ENCODE measurements around the gene UCN3. TPM values are rescaled to one million over a fixed set of nuclear protein-coding genes. Genes with fewer than 3 reads are reported as not detected.
A peak's percentile ranks its signal among the peaks of the same experiment; 100 is the strongest.

UCN3 gene
- polyA plus RNA-seq, 2 of the 4 experiments (the other 2 are of a cell fraction), result not detected

DNA sequence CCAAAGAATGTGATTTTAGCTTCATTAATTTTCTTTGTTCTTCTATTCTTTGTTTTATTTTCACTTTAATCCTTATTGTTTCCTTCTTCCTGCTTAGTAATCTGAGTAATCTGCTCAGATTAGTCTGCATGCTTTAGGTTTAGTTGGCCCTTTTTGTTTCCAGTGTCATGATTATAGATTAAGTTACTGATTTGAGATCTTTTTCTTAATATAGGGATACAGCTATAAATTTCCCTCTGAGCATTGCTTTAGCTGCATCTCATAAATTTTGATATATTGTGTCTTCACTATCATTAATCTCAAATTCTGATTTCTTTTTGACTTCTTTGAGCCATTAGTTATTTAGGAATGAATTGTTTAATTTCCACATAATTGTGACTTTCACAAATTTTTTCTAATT lies 53.8 kb downstream of the UCN3 start:
- H3K27ac ChIP-seq, result no peak overlapping the region
- H3K9me3 ChIP-seq, result peaks cover 21% of the 10 kb centered on the region
- no peak overlapping the region for H3K4me2 ChIP-seq
- no peak overlapping the region for H3K4me3 ChIP-seq
- CTCF ChIA-PET, result interaction anchor here (0.9 to 2.6 kb wide), 3 partner anchors 15 to 604 kb away, joined by 3 to 8 read pairs (median 6); no protein-coding TSS in a partner anchor
- no peak for TF ChIP-seq MAFK (IDR thresholded peaks at IDR 0.05; ENCODE audit: partially characterized antibody)
- TF ChIP-seq CTCF (IDR thresholded peaks at IDR 0.05), result no peak
- no peak for TF ChIP-seq RNF2 (IDR thresholded peaks at IDR 0.05; ENCODE audit: borderline replicate concordance, low read depth)
- TF ChIP-seq, protein P1, sequence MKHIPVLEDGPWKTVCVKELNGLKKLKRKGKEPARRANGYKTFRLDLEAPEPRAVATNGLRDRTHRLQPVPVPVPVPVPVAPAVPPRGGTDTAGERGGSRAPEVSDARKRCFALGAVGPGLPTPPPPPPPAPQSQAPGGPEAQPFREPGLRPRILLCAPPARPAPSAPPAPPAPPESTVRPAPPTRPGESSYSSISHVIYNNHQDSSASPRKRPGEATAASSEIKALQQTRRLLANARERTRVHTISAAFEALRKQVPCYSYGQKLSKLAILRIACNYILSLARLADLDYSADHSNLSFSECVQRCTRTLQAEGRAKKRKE (CRISPR knock-in tag; IDR thresholded peaks at IDR 0.05; ENCODE audit: low read depth), result no peak
- no peak for TF ChIP-seq KDM1A (IDR thresholded peaks at IDR 0.05; ENCODE audit: low read depth)
- TF ChIP-seq FOXS1 (CRISPR knock-in tag; IDR thresholded peaks at IDR 0.05), result 0 out of 2 replicates have a peak, but pooled peaks have one; percentile 14
- TF ChIP-seq POLR2AphosphoS2 (conservative IDR thresholded peaks at IDR 0.05; ENCODE audit: low read length), result no peak
- no peak for TF ChIP-seq POLR2A (IDR thresholded peaks at IDR 0.05; ENCODE audit: low read length)
- no peak for TF ChIP-seq PHF8 (IDR thresholded peaks at IDR 0.05; ENCODE audit: borderline replicate concordance, low read depth)
- TF ChIP-seq KDM5A (IDR thresholded peaks at IDR 0.05), result no peak
- TF ChIP-seq ZSCAN20 (CRISPR knock-in tag; IDR thresholded peaks at IDR 0.05), result no peak
- TF ChIP-seq EHF (CRISPR knock-in tag; IDR thresholded peaks at IDR 0.05), result 0 out of 2 replicates have a peak, but pooled peaks have one; percentile 25
- no peak for TF ChIP-seq JUN (IDR thresholded peaks at IDR 0.05)
- TF ChIP-seq, protein P2, sequence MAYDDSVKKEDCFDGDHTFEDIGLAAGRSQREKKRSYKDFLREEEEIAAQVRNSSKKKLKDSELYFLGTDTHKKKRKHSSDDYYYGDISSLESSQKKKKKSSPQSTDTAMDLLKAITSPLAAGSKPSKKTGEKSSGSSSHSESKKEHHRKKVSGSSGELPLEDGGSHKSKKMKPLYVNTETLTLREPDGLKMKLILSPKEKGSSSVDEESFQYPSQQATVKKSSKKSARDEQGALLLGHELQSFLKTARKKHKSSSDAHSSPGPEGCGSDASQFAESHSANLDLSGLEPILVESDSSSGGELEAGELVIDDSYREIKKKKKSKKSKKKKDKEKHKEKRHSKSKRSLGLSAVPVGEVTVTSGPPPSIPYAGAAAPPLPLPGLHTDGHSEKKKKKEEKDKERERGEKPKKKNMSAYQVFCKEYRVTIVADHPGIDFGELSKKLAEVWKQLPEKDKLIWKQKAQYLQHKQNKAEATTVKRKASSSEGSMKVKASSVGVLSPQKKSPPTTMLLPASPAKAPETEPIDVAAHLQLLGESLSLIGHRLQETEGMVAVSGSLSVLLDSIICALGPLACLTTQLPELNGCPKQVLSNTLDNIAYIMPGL (CRISPR knock-in tag; IDR thresholded peaks at IDR 0.05; ENCODE audit: borderline replicate concordance), result no peak
- no peak for TF ChIP-seq ZFP36 (IDR thresholded peaks at IDR 0.05; ENCODE audit: borderline replicate concordance, partially characterized antibody)
- 0 out of 2 replicates have a peak, but pooled peaks have one; percentile 17 for TF ChIP-seq ZNF302 (CRISPR knock-in tag; IDR thresholded peaks at IDR 0.05)
- no peak for TF ChIP-seq CBX8 (IDR thresholded peaks at IDR 0.05)
- no peak for TF ChIP-seq HEYL (CRISPR knock-in tag; IDR thresholded peaks at IDR 0.05)
- no peak for ATAC-seq
- DNase-seq (ENCODE audit: low read depth in 1 of 2, low spot score in 1 of 2), result no peak
- no peak for FAIRE-seq
- POLR2A ChIA-PET, result no interaction called here
- H3K4me1 ChIP-seq, result peaks cover 13% of the 10 kb centered on the region

DNA sequence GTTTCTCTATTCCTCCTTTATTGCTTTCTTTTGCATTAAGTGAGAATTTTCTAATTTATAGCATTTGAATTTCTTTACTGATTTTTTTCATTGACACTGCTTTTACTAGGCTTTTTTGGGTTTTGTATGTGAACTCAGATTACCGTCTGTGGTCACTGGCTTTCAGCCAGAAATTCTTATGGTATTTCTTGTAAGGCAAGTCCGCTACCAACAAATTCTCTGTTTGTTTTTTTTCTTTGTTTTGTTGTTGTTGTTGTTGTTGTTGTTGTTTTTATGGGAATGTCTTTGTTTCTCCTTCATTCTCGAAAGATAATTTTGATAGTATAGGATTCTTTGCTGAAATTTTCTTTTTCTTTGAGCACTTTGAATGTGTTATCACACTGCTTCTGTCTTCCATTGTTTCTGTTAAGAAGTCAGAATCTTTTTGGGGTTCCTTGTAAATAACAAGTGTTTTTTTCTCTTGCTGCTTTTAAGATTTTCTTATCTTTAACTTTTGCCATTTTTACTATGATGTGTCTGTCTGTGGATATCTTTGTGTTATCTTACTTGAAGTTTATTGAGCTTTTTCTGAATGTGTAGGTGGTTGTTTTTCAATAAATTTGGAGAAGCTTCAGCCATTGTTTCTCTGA lies 54.8 kb downstream of the UCN3 start:
- H3K27ac ChIP-seq, result no peak overlapping the region
- no peak for ATAC-seq
- ChIA-PET POLR2A (no interaction called here), CTCF (interaction anchor here (0.9 to 2.6 kb wide), 4 partner anchors 14 to 605 kb away, joined by 3 to 8 read pairs (median 7); no protein-coding TSS in a partner anchor)
- H3K4me1 ChIP-seq, result peaks cover 5% of the 10 kb centered on the region
- FAIRE-seq, result no peak
- TF ChIP-seq CBX2 (IDR thresholded peaks at IDR 0.05; ENCODE audit: borderline replicate concordance, low read depth) (no peak), TP53 (CRISPR knock-in tag; IDR thresholded peaks at IDR 0.05) (no peak), FOSB (CRISPR knock-in tag; IDR thresholded peaks at IDR 0.05) (no peak), EHMT2 (IDR thresholded peaks at IDR 0.05; ENCODE audit: low read depth) (no peak)
- H3K4me3 ChIP-seq, result no peak overlapping the region
- no peak for DNase-seq (ENCODE audit: low read depth in 1 of 2, low spot score in 1 of 2)
- WGBS (ENCODE audit: missing lambda C conversion rate), result 94% methylated on average over 3 of the region's 3 CpGs
- H3K4me2 ChIP-seq, result no peak overlapping the region
- H3K9me3 ChIP-seq, result peaks cover 21% of the 10 kb centered on the region
